DMS79 treated with DMSO at 0.1 percent for 48 hours (cell line): Measurements from ENCODE around the gene PHF24.
"Not testable (repeated sequence)": the region's sequence is repeated elsewhere in the genome, so short reads cannot be mapped to it uniquely, and the experiment has no call there.

Source experiments
- DNase-seq: peaks from one replicate; lab custom pipeline; 2025; lab: John Stamatoyannopoulos, UW

Gene PHF24

DNA sequence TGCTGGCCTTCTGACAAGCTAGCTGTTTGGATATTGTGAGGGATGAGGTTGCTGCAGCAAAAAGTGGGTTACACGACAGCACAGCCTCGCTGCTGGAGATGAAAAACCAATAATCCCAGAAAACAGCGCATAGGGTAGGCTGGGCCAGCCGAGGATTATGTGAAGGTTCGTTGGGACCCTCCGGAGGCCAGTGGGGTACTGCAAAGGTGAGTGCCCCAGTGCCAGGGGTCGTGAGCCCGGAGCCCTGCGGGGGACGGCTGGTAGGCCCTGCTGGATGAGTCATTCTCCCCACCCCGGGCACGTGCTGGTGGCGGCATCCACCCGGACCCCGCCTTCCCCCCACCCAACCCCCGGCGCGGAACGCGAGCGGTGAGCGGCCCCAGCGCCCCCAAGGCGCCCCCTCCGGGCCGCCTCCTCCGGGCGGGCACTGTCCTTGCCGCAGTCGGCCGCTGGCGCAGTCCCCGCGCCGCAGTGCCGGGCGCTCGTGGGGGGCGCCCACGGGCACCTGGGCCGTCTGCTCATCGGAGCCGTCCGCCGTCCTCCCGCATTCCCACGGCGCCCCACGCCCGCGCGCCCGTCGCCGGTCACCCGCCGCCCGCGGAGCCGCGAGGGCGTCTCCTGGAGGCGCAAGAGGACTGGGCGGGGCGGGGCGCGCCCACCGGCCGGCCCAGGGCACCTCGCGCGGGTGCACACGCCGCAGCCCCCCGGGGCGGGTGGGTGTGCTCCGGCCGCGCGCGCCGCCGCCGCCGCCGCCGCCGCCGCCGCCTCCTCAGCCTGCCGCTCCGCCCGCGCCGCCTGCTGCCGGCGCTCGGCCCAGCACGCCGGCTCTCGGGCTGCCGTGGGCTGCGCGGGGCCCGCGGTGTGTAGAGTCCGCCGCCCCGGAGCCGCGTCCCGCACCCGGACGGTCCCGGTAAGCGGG lies at the start of gene PHF24:
Gene PHF24, plus strand, starts transcription at position 794 of the 919 bp plus-strand sequence. CDS start 13,014 bp downstream, outside the sequence.
- DNase-seq = no peak

DNA sequence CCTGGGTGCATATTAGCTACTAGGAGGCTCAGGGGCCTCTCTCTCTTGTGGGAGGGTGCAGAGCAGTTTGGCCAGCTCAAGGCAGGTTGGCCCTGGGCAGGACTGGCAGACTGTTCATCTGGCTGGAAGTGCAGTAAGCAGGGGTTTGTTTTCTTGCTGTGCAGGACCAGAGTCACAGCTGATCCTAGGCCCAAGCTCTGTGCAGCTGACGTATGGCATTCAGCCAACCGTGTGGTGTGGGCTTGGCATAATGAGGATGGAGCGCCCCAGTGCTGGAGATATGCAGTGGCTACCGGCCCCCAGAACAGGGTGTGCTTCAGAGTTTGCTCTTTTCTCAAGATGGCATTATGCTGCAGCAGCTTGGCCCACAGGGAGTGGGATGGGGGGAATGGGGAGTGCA lies 31.0 kb upstream of the PHF24 start:
- no peak for DNase-seq

DNA sequence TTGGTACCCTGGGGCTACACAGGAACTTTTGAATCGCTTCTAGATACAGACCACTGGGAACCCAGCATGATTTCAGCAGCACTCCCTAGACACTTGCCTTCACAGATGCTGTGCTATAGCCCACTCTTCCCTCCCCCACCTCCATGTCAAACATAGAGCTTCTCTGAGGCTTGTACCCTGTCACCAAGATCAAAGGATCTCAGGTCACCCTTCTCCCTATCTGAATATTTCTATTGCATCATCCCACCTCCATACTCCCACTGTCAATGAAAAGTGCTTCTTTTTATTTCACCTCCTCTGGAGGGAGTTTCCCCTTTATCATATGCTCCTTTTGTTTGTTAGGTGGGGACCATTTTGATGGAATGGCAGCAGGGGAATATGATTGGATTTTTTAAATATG lies 29.2 kb upstream of the PHF24 start:
- DNase-seq = no peak

DNA sequence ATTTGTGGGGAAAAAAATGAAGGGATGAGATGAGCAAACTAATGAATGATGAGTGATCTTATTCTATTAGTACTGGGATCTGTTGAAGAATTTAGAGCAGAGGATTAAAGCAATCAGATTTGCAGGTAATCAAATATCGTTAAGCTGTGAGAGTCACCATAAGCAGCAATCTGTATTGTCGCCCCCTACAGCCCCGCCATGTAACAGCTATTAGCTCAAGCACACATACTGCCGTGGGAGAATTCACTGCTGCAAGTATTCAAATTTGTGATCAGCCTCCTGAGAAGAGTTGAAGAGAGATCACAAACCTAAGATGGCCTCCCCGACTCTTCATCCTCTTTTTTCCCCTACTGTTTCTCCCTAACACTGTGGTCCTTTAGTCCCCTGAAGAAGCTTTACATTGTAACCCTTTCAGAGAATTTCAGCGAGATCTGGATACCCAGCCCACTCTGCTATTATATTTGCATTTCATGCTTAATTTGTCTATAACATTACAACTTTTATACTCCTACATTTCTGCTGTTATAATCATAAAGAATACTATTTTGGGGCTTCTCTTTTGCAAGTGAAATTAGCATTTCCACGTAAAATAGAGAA lies 28.5 kb upstream of the PHF24 start:
- no peak for DNase-seq

DNA sequence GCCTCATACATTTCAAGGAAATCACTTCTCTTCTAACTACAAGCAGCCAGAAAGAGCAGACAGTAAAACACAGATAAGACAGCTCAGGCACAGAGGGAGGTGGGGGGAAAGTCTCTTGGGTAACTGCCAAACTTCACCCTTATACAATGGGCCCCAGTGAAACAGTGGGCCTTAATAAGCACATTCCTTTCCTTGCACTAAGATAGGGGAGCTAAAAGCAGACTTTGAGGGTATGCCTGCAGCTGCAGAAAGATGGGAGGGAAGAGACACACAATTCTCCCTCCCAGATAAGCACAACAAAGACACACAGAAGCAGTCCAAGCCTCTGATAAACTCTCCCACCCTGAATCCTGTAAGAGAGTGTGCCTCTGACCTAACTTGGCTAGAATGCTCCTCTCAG lies 18.1 kb upstream of the PHF24 start:
- not testable (repeated sequence) for DNase-seq

DNA sequence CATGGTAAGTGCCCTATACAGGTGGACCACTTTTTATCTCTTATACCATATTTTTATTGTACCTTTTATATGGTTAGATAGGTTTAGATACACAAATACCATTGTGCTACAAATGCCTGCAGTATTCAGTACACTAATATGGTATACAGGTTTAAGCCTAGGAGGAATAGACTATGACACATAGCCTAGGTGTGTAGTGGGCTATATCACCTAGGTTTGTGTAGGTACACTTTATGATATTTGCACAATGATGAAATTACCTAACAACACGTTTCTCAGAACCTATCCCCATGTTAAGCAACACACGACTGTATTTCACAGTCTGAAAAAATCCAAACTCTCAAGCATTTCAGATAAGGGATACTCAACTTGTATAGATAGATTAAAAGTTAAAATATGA lies 9.6 kb upstream of the PHF24 start:
- DNase-seq = no peak

DNA sequence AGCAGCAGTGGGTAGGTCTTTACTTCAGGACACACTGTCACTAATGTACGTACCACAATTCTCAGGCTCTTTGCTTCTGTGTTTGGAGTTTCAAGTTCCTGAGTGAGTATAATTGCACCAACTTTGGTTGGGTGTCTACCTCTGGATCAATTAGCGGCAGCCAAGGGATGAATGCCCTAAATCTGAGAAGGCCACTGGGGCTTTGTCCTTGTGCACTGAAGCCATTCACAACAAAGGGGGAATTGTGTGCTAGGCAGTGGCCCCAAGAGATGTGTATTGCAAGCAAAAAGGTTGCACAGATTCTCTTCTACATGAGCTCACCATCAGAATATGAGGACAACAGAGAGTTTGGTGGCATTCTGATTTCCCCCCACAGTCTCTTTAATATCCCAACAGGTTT lies 3.9 kb upstream of the PHF24 start:
- DNase-seq = no peak

DNA sequence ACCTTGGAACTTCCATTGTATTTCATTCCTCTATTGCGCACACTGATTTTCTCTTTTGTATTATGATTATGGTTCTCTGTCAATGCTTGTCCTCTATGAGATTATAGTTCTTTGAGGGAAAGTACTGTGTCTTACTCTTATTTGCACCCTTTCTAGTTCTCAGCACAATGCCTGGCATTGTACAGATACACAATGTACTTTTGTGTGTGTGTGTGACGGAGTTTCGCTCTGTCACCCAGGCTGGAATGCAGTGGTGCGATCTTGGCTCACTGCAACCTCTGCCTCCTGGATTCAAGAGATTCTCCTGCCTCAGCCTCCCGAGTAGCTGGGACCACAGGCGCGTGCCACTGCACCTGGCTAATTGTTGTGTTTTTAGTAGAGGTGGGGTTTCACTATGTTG lies 2.0 kb upstream of the PHF24 start:
- DNase-seq = not testable (repeated sequence)

DNA sequence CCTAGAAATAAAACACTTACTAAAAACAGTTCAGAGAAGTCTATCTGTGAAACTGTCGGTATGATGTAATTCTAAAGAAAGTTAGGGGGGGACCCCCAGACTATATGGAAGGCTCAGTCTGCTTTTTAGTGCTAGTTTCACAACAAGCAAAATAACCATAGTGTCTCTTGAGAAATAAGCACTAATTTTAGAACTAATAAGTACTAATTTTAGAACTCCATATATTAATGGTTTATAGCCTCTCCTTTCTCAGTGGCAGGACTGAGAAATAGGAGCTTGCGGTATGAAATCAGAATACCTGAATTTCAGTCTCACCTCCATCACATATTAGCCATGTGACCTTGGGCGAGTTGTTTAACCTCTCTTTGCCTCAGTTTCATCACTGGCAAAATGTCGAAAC lies 1.4 kb upstream of the PHF24 start:
- DNase-seq = no peak

DNA sequence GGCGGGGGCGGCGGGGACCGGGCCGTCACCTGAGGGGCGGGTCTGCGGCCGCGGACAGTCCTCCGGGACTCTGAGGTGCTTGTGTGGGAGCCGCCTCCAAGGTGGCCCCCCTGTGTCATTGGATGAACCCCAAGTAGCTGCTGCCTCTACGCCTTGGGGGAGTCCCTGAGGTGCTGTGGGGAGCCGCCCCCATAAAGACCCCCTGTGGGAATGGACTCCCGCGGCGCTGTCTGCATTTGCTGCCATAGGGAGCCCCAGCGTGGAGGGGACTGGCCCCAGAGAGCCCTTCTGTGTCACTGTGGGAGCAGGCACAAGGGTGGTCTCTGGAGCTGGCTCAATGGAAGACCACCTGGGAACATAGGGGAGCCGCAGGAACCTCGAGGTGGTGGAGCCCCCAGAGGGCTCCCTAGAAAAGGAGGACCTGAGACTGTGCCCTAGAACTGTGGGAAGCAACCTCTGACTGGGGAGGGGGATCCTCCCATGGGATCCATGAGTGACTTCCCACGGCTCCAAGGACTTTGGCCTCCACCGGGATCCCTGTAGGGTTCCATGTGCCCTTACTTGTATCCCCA lies 412 bp downstream of the PHF24 start:
- no peak for DNase-seq

DNA sequence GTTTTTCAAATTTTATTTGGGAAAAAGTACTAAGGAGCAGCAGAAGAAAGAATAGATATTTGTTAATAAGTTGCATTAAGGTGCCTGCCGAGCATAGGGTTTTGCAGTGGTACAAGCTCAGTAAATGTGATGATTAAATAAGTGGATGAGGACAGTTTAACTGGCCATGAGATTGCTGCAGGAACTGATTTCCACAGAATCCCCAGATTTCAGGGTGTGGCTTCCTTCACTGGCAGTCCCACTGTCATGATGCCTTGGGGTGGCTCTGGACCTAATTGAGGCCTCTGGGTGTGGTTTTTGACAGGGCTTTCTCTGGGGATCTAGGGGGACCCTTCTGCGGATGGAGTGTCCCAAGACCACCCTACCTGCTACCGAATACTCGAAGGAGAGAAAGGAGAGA lies 1.4 kb downstream of the PHF24 start:
- DNase-seq = no peak

DNA sequence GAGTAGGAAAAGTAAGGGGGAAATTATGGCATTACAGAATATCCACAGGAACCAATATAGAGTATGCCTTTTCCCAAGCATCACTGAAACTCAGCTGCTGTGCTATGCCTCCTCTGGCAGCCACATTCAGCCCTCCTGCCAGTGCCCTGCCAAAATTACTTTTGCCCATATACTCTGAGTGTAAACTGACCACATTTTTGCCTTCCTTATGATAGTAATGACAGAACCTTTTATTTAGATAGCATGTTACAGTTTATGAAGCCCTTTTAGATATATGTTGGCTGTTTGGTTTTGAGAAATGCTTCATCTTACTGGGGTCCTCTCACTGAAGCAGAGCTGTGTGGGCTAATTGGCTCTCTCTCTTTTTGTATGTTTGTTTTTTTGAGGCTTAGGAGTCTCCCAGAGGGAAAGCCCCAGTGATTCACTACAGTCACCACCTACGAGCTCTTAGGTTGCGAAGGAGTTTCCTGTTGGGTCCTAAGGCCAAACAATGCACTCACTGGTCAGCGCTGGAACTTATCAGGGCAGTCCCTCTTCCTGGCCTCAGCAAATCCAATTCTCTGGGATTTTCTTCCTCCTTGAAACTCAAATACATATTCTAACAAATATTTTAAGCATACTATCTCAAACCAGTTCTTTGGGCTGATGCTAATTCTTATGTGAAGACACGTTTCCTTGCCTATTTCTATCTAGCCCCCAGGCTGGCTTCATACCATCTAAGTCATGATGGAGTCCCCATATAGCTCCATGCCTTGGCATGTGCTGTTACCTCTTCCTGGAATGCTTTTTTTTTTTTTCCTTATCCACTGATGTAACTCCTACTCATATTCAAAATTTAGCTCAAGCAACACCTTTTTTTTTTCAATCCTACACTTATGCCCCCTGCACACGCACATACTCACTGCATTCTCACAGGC lies 3.7 kb downstream of the PHF24 start:
- no peak for DNase-seq

DNA sequence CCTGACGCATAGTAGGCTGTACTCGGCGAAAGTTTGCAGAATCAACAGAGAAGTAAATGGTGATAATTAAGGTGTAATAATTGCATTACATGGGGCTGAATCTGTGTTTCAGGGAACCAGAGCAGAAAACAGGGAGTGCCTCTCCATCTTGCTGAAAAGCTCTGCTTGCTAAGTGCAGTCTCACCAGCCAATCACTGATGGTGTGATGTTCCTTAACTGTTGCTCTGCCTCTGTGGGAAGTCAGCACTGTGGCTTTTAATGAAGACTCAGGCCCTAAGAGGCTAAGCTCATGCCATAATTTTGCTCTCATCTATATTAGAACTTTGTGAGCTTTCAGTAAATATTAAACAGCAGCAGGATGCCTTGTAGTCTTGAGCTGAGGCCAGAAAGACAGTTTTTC lies 4.5 kb downstream of the PHF24 start:
- no peak for DNase-seq

DNA sequence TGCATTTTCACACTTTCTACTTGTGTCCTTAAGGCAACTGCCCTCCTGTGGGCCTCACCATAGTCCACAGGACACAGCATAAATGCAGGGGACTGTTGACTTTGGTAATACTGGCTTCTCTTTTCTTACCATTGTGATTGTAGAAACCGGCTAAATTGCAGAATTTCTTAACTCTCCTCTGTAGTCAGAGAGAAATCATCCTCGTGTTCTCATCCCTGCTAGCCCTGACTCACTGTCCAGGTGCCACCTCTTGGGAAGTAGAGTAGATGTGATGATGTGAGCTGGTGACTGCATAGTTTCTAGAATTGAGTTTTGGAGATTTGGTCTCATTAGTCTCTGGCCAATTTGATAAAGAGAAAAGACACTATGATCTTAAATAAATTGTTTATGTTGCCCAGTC lies 5.5 kb downstream of the PHF24 start:
- no peak for DNase-seq

DNA sequence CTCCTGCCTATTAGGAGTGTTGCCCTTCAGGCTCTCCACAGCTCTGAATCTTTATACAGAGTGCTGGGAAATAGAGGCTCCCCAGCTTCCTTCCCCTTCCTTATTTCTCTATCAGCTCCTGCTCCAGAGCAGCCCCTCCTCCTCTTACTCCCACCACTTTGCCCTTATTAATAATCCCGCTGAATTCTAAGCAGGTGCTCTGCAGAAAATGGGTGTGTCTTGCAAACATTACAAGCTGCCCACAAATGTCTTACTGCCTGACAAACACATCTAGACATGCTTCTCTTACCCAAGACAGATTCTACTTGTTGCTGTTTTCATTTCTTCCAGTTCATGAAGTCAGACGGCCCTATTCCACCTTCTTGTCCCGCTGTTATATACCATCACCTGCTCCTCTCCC lies 6.4 kb downstream of the PHF24 start:
- no peak for DNase-seq

DNA sequence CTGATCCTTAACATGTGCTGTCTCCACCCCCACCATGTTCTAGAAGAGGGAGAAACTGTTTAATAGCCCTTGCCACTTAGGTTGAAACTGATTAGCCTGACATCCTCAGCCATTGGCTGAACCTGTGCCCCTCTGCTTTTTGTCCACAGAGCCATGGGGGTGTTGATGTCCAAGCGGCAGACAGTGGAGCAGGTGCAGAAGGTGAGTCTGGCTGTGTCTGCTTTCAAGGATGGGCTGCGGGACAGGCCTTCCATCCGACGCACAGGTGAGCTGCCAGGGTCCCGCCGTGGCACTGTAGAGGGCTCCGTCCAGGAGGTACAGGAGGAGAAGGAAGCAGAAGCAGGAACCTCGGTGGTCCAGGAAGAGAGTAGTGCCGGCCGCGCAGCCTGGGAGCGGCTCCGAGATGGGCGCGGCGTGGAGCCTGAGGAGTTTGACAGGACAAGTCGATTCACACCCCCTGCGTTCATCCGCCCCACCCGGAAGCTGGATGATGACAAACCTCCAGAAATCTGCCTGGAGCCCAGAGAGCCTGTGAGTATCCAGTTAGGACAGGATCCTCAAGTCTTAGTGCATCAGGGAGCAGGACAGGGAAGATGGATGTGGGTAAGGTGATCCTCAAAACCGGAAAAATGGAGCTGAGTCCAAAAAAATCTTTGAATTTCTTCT lies 13.2 kb downstream of the PHF24 start:
- DNase-seq = no peak

DNA sequence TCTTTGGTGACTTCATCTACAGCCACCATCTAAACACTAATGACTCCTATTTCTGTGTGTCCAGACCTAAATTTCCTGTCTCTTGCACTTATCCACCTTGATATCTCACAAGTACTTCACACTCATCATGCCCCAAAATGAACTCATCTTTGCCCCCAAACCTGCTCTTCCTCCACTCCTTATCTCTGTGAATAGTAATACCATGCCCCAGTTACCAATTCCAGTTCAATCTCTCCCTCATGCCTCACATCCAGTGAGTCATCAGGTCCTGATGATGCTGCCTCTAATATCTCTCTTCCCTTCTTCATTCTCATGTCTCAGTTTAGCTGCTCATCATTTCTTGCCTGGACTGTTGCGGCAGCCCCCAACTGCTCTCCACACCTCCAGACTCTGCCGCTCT lies 16.6 kb downstream of the PHF24 start:
- no peak for DNase-seq

DNA sequence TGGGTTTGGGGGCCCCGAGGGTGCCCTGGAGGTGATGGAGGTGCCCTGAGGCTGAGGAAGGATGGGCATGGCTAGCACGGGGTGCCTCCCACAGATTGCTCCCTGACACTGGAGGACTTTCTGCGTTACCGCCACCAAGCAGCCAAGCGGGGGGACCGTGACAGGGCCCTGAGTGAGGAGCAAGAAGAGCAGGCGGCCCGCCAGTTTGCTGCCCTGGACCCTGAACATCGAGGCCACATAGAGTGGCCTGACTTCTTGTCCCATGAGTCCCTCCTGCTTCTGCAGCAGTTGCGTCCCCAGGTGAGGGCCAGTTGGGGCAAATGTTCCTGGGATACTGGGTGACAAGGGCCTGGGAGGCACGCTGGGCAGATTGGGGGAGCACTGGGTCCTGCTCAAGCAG lies 18.4 kb downstream of the PHF24 start:
- DNase-seq = no peak

DNA sequence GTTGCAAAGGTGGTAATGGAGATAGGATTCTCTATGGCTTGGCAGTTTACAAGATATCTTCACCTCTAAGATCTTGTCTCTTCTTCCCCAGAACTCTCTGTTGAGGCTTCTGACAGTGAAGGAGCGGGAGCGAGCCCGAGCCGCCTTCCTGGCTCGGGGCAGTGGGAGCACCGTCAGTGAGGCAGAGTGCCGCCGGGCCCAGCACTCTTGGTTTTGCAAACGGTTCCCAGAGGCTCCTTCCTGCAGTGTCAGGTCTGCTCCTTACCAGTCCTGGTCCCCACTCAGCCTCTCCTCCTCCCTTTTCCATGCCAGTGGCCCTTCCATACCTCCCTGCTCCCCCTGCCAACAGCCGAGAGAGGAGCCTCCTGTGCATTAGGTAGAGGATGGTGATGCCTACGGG lies 18.9 kb downstream of the PHF24 start:
- no peak for DNase-seq

DNA sequence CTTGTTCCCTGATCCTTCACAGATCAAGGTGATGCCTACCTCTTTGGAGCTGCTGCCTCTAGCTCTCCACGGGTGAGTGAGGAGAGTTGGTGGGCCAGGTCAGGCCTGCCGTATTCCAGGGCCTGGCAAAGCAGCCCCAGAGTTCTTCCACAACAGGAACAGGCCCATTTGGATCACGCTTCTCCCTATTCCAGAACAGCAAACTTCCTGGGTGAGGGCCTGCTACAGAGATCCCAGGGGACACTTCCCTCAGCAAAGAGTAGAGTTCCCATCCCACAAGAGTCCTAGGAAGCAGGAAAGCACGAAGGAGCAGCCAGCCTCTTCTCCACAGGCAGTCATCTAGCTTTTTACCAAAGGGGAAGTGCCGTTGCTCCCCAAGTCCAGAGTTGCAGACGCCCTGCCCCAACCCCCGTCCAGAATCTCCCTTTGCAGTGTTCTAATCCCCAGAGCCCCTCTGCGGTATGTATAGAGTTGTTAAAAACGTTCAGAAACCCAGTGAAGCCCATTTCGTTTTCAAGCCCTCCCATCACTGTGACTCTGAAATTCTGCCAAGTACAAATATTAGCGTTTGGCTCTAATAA lies 22.2 kb downstream of the PHF24 start:
- no peak for DNase-seq

DNA sequence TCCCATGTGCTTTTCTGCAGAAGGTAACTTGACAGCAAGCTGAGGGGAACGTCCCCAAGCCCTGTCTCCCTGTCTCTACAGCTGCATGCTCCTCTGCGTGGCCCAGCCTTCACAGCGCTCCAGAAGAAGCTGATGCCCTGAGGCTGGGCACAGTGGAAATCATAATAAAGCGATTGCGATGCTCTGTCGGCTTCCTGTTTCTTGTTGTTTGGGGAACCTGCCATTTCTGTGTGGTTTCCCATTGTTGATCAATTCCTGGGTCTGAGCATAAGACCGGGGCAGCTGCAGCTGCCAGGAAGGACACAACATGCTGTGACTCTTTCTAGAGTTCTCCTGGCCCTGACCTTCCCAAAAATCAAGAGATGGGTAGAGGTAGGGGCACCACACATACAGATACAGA lies 24.3 kb downstream of the PHF24 start:
- DNase-seq = no peak
